ENCODE results near the gene OR10T2. TPM values are rescaled to one million over a fixed set of nuclear protein-coding genes. Genes with fewer than 3 reads are reported as not detected.

The OR10T2 gene
- not detected in 2 replicates for total RNA-seq

GRCh38 chr1:158398818-158399514 lies at the start of gene OR10T2:
Gene OR10T2 (minus strand): TSS chr1:158399466. CDS start chr1:158399466, 0 bp downstream.

GRCh38 chr1:158426137-158426536 lies 26.9 kb upstream of the OR10T2 start, which contains the start of gene OR10K2:
Gene OR10K2 (minus strand): TSS chr1:158426237. CDS start chr1:158420866, 5,371 bp downstream.

GRCh38 chr1:158353303-158354075 lies 45.8 kb downstream of the OR10T2 start, which contains the start of gene CD1E:
Gene CD1E (plus strand): TSS chr1:158353894. CDS start chr1:158353989, 95 bp downstream.

Other genes starting within 250 kb of the OR10T2 start
- gene CD1D, start 218.6 kb downstream of the OR10T2 start, total RNA-seq: 0.09 and 0.32 TPM in 2 replicates
- not detected in 2 replicates for gene CD1A, start 145.0 kb downstream of the OR10T2 start, total RNA-seq
- not detected in 2 replicates for gene CD1C, start 109.5 kb downstream of the OR10T2 start, total RNA-seq
- gene CD1B, start 67.9 kb downstream of the OR10T2 start, total RNA-seq: not detected in 2 replicates
- not detected in 2 replicates for gene CD1E, start 45.6 kb downstream of the OR10T2 start, total RNA-seq
- gene OR10K2, start 26.8 kb upstream of the OR10T2 start, total RNA-seq: not detected in 2 replicates
- gene OR10K1, start 62.4 kb upstream of the OR10T2 start, total RNA-seq: not detected in 2 replicates
- not detected in 2 replicates for gene OR10R2, start 72.8 kb upstream of the OR10T2 start, total RNA-seq
- gene OR6Y1, start 154.9 kb upstream of the OR10T2 start, total RNA-seq: not detected in 2 replicates
- gene OR6P1, start 171.1 kb upstream of the OR10T2 start, total RNA-seq: not detected in 2 replicates
- not detected in 2 replicates for gene OR10X1, start 180.4 kb upstream of the OR10T2 start, total RNA-seq
- gene OR10Z1, start 205.8 kb upstream of the OR10T2 start, total RNA-seq: not detected in 2 replicates

Measured in bronchial smooth muscle cell (primary cell).